GM12892 (cell line): ENCODE results near the gene FAM118A.

Experiments
- POLR2A ChIP-seq: IDR thresholded peaks from 2 replicates; pipeline ENCODE4 v1.6.1; 2011; ENCODE audit warnings: low read depth, low read length, control low read depth
- POLR2AphosphoS5 ChIP-seq: IDR thresholded peaks from 2 replicates; pipeline ENCODE4 v1.6.1; 2011; ENCODE audit warnings: low read depth, low read length, control low read depth
- TAF1 ChIP-seq: IDR thresholded peaks from 2 replicates; pipeline ENCODE4 v1.6.1; 2011; ENCODE audit warnings: low read depth, mild to moderate bottlenecking, control low read depth, low read length, borderline replicate concordance

DNA sequence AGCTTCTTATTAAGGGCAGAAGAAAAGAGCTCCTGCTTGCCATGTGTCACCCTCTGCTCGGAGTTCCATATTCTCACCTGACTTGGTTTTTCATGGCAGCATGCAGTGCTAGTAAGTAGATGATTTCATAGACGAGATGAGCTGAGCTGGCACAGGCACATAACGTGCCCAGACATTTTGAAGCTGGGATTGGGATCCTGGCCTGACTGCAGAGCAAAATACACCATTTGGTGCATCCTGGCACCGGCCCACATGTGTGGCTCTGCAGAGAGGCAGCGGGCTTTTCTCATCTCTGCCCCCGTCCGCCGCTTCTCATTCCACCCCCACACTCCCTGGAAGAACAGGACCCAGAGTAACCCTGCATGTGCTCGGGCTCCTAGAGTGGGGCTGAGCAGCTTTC, 24.8 kb downstream of the FAM118A start:
- TF ChIP-seq POLR2AphosphoS5 (no peak), POLR2A (no peak), TAF1 (no peak)
